ENCODE results near the gene GET3. TPM values are rescaled to one million over a fixed set of nuclear protein-coding genes. Genes with fewer than 3 reads are reported as not detected.

GET3 gene
- total and polyA plus RNA-seq, 2 of the 13 experiments (the other 11 are each of a cell fraction or from before 2014, with no cell fraction given) = 57.7 to 59.4 TPM

DNA sequence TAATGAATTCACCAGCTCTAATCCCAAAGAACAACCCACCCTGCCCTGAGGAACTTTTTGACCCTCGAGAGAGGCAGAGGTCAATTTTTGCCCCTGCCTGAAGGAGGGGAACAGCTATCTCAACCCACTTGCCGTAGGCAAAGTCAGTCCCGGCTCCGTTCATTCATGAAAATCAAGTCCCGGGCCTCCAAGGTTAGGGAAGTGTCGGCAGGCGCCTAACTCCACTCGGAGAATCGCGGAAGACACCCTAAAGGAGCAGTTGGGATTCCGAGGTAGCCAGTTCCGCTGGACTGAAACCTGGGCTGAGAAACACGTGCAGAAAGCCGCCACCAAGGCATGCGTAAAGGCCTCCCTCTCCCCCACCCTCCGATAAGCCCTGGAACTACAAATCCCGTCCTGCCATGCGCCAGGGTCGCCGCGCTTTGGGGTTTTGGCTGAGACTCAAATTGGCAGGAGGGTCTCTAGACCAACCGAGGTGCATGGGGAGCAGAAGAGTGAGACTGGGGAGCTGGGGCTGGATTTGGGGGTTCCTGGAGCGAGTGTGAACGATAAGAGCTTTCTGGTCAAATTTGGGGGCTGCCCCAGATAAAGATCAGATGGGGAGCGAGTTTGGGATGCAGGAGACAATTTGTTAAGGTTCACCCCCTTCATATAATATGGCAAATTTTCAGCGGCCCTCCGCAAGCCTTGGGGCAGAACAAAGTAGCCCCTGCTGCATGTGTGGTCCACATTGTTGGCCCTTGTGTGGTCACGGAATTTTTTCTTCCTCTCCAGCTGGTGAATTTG is 13.5 kb upstream of the GET3 start, which contains the start of gene TNPO2 (continued):
- TF ChIP-seq MEIS1 (CRISPR knock-in tag; IDR thresholded peaks at IDR 0.05; ENCODE audit: borderline replicate concordance) = no peak
- no peak for TF ChIP-seq GPN1 (CRISPR knock-in tag; IDR thresholded peaks at IDR 0.05; ENCODE audit: borderline replicate concordance)
- TF ChIP-seq NR2F6 (IDR thresholded peaks at IDR 0.05) = no peak
- TF ChIP-seq NR2F6 (CRISPR knock-in tag; IDR thresholded peaks at IDR 0.05) = peak; percentile 35; the same call in 1 of the 2 replicates
- TF ChIP-seq, protein P1, sequence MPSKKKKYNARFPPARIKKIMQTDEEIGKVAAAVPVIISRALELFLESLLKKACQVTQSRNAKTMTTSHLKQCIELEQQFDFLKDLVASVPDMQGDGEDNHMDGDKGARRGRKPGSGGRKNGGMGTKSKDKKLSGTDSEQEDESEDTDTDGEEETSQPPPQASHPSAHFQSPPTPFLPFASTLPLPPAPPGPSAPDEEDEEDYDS (CRISPR knock-in tag; IDR thresholded peaks at IDR 0.05) = peak; percentile 38; the same call in 1 of the 2 replicates
- TF ChIP-seq ZMAT3 (CRISPR knock-in tag; conservative IDR thresholded peaks at IDR 0.05) = peak; percentile 78
- no peak; the same call in 1 of the 2 replicates for TF ChIP-seq ZNF274 (CRISPR knock-in tag; IDR thresholded peaks at IDR 0.05)
- TF ChIP-seq ZFP37 (CRISPR knock-in tag; IDR thresholded peaks at IDR 0.05; ENCODE audit: borderline replicate concordance) = 0 out of 2 replicates have a peak, but pooled peaks have one; percentile 23
- no peak for TF ChIP-seq MTA1 (CRISPR knock-in tag; IDR thresholded peaks at IDR 0.05; ENCODE audit: borderline replicate concordance)
- peak; percentile 43 for TF ChIP-seq YY1 (IDR thresholded peaks at IDR 0.05; ENCODE audit: insufficient read depth, insufficient replicate concordance, low read depth, low read length)
- TF ChIP-seq, protein P2, sequence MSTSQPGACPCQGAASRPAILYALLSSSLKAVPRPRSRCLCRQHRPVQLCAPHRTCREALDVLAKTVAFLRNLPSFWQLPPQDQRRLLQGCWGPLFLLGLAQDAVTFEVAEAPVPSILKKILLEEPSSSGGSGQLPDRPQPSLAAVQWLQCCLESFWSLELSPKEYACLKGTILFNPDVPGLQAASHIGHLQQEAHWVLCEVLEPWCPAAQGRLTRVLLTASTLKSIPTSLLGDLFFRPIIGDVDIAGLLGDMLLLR (CRISPR knock-in tag; IDR thresholded peaks at IDR 0.05) = 0 out of 2 replicates have a peak, but pooled peaks have one; percentile 61
- TF ChIP-seq RARA (CRISPR knock-in tag; IDR thresholded peaks at IDR 0.05) = 0 out of 2 replicates have a peak, but pooled peaks have one; percentile 4
- no peak for TF ChIP-seq ZNF232 (CRISPR knock-in tag; IDR thresholded peaks at IDR 0.05; ENCODE audit: borderline replicate concordance)
- peak; percentile 85 for TF ChIP-seq DMAP1 (CRISPR knock-in tag; IDR thresholded peaks at IDR 0.05)
- TF ChIP-seq, protein P3, sequence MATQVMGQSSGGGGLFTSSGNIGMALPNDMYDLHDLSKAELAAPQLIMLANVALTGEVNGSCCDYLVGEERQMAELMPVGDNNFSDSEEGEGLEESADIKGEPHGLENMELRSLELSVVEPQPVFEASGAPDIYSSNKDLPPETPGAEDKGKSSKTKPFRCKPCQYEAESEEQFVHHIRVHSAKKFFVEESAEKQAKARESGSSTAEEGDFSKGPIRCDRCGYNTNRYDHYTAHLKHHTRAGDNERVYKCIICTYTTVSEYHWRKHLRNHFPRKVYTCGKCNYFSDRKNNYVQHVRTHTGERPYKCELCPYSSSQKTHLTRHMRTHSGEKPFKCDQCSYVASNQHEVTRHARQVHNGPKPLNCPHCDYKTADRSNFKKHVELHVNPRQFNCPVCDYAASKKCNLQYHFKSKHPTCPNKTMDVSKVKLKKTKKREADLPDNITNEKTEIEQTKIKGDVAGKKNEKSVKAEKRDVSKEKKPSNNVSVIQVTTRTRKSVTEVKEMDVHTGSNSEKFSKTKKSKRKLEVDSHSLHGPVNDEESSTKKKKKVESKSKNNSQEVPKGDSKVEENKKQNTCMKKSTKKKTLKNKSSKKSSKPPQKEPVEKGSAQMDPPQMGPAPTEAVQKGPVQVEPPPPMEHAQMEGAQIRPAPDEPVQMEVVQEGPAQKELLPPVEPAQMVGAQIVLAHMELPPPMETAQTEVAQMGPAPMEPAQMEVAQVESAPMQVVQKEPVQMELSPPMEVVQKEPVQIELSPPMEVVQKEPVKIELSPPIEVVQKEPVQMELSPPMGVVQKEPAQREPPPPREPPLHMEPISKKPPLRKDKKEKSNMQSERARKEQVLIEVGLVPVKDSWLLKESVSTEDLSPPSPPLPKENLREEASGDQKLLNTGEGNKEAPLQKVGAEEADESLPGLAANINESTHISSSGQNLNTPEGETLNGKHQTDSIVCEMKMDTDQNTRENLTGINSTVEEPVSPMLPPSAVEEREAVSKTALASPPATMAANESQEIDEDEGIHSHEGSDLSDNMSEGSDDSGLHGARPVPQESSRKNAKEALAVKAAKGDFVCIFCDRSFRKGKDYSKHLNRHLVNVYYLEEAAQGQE (IDR thresholded peaks at IDR 0.05; ENCODE audit: borderline replicate concordance in 1 of 2, low read depth in 1 of 2, low read length in 2 of 2) = peak in 1 of 2 experiments; percentile 12; a peak in 1 of 4 replicates
- TF ChIP-seq ZNF335 (CRISPR knock-in tag; IDR thresholded peaks at IDR 0.05) = peak; percentile 83
- TF ChIP-seq, protein P4, sequence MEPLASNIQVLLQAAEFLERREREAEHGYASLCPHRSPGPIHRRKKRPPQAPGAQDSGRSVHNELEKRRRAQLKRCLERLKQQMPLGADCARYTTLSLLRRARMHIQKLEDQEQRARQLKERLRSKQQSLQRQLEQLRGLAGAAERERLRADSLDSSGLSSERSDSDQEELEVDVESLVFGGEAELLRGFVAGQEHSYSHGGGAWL (CRISPR knock-in tag; IDR thresholded peaks at IDR 0.05) = peak; percentile 62; the same call in 1 of the 2 replicates
- TF ChIP-seq, protein P5, sequence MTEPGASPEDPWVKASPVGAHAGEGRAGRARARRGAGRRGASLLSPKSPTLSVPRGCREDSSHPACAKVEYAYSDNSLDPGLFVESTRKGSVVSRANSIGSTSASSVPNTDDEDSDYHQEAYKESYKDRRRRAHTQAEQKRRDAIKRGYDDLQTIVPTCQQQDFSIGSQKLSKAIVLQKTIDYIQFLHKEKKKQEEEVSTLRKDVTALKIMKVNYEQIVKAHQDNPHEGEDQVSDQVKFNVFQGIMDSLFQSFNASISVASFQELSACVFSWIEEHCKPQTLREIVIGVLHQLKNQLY (CRISPR knock-in tag; IDR thresholded peaks at IDR 0.05) = 0 out of 2 replicates have a peak, but pooled peaks have one; percentile 15
- TF ChIP-seq, protein P6, sequence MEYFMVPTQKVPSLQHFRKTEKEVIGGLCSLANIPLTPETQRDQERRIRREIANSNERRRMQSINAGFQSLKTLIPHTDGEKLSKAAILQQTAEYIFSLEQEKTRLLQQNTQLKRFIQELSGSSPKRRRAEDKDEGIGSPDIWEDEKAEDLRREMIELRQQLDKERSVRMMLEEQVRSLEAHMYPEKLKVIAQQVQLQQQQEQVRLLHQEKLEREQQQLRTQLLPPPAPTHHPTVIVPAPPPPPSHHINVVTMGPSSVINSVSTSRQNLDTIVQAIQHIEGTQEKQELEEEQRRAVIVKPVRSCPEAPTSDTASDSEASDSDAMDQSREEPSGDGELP (IDR thresholded peaks at IDR 0.05; ENCODE audit: borderline replicate concordance, low read depth) = no peak
- TF ChIP-seq, protein P7, sequence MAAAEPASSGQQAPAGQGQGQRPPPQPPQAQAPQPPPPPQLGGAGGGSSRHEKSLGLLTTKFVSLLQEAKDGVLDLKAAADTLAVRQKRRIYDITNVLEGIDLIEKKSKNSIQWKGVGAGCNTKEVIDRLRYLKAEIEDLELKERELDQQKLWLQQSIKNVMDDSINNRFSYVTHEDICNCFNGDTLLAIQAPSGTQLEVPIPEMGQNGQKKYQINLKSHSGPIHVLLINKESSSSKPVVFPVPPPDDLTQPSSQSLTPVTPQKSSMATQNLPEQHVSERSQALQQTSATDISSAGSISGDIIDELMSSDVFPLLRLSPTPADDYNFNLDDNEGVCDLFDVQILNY (CRISPR knock-in tag; conservative IDR thresholded peaks at IDR 0.05) = 0 out of 2 replicates have a peak, but pooled peaks have one; percentile 21
- peak; percentile 84 for TF ChIP-seq ZBTB7B (CRISPR knock-in tag; IDR thresholded peaks at IDR 0.05)
- 0 out of 2 replicates have a peak, but pooled peaks have one; percentile 37 for TF ChIP-seq ZNF441 (CRISPR knock-in tag; IDR thresholded peaks at IDR 0.05; ENCODE audit: borderline replicate concordance)

Measured in HepG2 (cell line).